Neural cell (in vitro differentiated cells): ENCODE results near the gene LYRM2. TPM values are rescaled to one million over a fixed set of nuclear protein-coding genes. Genes with fewer than 3 reads are reported as not detected.

Experiments used
- H2AFZ ChIP-seq: fragments of 200-600, 300-800 bp; sonication (generic), shearing (Covaris generic); 2 replicates; pipeline ENCODE4 v1.6.0; 2014; ENCODE audit warnings: low read depth, mild to moderate bottlenecking, antibody characterized with exemption, low read length, moderate library complexity
- H3F3A ChIP-seq: fragments of 200-600 bp; shearing (Covaris generic); 2 replicates; pipeline ENCODE4 v1.6.1; 2016; ENCODE audit warnings: mild to moderate bottlenecking, moderate library complexity, mixed read lengths, antibody characterized with exemption, low read length; ENCODE audit not compliant: insufficient read depth, poor library complexity, severe bottlenecking
- H3K27ac ChIP-seq: fragments of 200-600, 300-800 bp; sonication (generic), shearing (Covaris generic); 2 replicates; pipeline ENCODE4 v1.5.1; 2014; ENCODE audit warnings: mild to moderate bottlenecking, low read length, moderate library complexity
- H3K27me3 ChIP-seq: fragments of 300-800, 200-600 bp; sonication (generic), shearing (Covaris generic); 2 replicates; pipeline ENCODE4 v1.6.0; 2014; ENCODE audit warnings: mild to moderate bottlenecking, low read depth, low read length, moderate library complexity; ENCODE audit not compliant: insufficient read depth
- H3K36me3 ChIP-seq: fragments of 300-800, 200-600 bp; sonication (generic), shearing (Covaris generic); 2 replicates; pipeline ENCODE4 v1.5.1; 2014; ENCODE audit warnings: mild to moderate bottlenecking, antibody characterized with exemption, low read length, moderate library complexity; ENCODE audit not compliant: insufficient read depth
- H3K4me2 ChIP-seq: fragments of 300-800, 200-600 bp; sonication (generic), shearing (Covaris generic); 2 replicates; pipeline ENCODE4 v1.6.0; 2014; ENCODE audit warnings: mild to moderate bottlenecking, low read length
- H3K4me3 ChIP-seq: fragments of 300-800, 200-600 bp; sonication (generic), shearing (Covaris generic); 2 replicates; pipeline ENCODE4 v1.5.1; 2014; ENCODE audit warnings: mild to moderate bottlenecking, low read length, moderate library complexity
- H3K79me2 ChIP-seq: fragments of 200-600 bp; shearing (Covaris generic); replicated peaks from 2 replicates; pipeline ENCODE4 v1.6.0; 2014; ENCODE audit warnings: mild to moderate bottlenecking, low read length, moderate library complexity; ENCODE audit not compliant: insufficient read depth
- H3K9ac ChIP-seq: fragments of 300-800, 200-600 bp; sonication (generic), shearing (Covaris generic); 2 replicates; pipeline ENCODE4 v1.6.1; 2016; ENCODE audit warnings: mild to moderate bottlenecking, low read length, mixed read lengths
- H3K9me2 ChIP-seq: fragments of 200-600 bp; shearing (Covaris generic); 2 replicates; pipeline ENCODE4 v1.6.1; 2016; ENCODE audit warnings: mild to moderate bottlenecking, low read length, mixed read lengths; ENCODE audit not compliant: insufficient read depth
- H3K9me3 ChIP-seq: fragments of 200-600, 300-800 bp; sonication (generic), shearing (Covaris generic); 2 replicates; pipeline ENCODE4 v1.6.1; 2016; ENCODE audit warnings: mild to moderate bottlenecking, mixed run types, low read length, moderate library complexity, mixed read lengths
- H4K20me1 ChIP-seq: fragments of 200-600 bp; shearing (Covaris generic); 2 replicates; pipeline ENCODE4 v1.6.1; 2016; ENCODE audit warnings: mild to moderate bottlenecking, mixed run types; ENCODE audit not compliant: insufficient read depth
- CTCF ChIP-seq: fragments of 450-650 bp; IDR thresholded peaks from 2 replicates; pipeline ENCODE4 v1.5.1; 2014; ENCODE audit warnings: antibody characterized with exemption, mild to moderate bottlenecking, moderate library complexity; ENCODE audit not compliant: poor library complexity, severe bottlenecking
- EP300 ChIP-seq: fragments of 450-650 bp; conservative IDR thresholded peaks from 2 replicates; pipeline ENCODE4 v1.6.1; 2014; ENCODE audit warnings: antibody characterized with exemption, mild to moderate bottlenecking, moderate library complexity; ENCODE audit not compliant: poor library complexity, severe bottlenecking
- EZH2 ChIP-seq: fragments of 200-600, 300-800 bp; shearing (Covaris generic), sonication (generic); IDR thresholded peaks from 2 replicates; pipeline ENCODE4 v1.6.1; 2014; ENCODE audit warnings: antibody characterized with exemption, low read length, borderline replicate concordance, mild to moderate bottlenecking; ENCODE audit not compliant: insufficient read depth, poor library complexity, severe bottlenecking
- MXI1 ChIP-seq: fragments of 450-650 bp; conservative IDR thresholded peaks from 2 replicates; pipeline ENCODE4 v1.6.1; 2014; ENCODE audit warnings: antibody characterized with exemption, mild to moderate bottlenecking; ENCODE audit not compliant: poor library complexity, severe bottlenecking
- POLR2AphosphoS5 ChIP-seq: IDR thresholded peaks from 2 replicates; pipeline ENCODE4 v1.6.1; 2012
- RAD21 ChIP-seq: fragments of 450-650 bp; conservative IDR thresholded peaks from 2 replicates; pipeline ENCODE4 v1.6.1; 2014; ENCODE audit warnings: antibody characterized with exemption, mild to moderate bottlenecking, moderate library complexity
- REST ChIP-seq: IDR thresholded peaks from 2 replicates; pipeline ENCODE4 v1.6.1; 2012; ENCODE audit warnings: borderline replicate concordance
- SMC3 ChIP-seq: fragments of 450-650 bp; conservative IDR thresholded peaks from 2 replicates; pipeline ENCODE4 v1.6.1; 2014; ENCODE audit warnings: antibody characterized with exemption, mild to moderate bottlenecking, moderate library complexity; ENCODE audit not compliant: poor library complexity
- TAF1 ChIP-seq: IDR thresholded peaks from 2 replicates; pipeline ENCODE4 v1.6.1; 2012; ENCODE audit warnings: low read depth
- polyA plus RNA-seq: library from polyadenylated mRNA; depleted of rRNA; stranded (reverse); fragments of >200 nt; gene quantifications from 2 replicates; pipeline ENCODE4 v1.2.3, GENCODE V29; 2014

Gene LYRM2
- polyA plus RNA-seq, 1 donor from 2014 or later: 25.5 TPM

GRCh38 chr6:89602166-89602565 lies 36.4 kb downstream of the LYRM2 start:
- Histone ChIP-seq H4K20me1 (no peaks in the 10 kb centered on the region), H3K4me3 (no peak overlapping the region), H3K36me3 (no peaks in the 10 kb centered on the region)

DNA sequence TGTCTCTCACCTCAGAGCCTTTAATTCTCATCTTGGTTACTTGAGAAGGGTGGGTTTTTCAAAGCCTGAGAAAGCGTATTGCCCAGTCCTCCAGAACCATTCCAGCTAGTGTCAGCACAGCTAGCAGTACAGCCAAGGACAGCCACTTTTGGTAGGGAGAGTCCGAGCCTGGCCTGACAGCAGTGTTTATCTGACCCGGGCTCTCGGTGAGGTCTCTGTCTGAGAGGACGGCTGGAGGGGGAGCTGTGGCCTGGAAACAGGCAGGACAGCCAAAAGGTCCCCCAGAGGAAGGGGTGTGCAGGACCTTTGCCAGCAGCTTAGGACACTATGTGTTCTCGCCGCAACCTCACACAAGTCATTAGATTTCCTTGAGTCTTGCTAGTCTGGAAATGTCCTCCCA lies 38.8 kb downstream of the LYRM2 start:
- Histone ChIP-seq H3K27ac (no peak overlapping the region), H4K20me1 (no peaks in the 10 kb centered on the region), H2AFZ (no peak overlapping the region), H3K9me3 (no peaks in the 10 kb centered on the region), H3K27me3 (no peaks in the 10 kb centered on the region), H3K4me2 (no peak overlapping the region), H3K9me2 (no peaks in the 10 kb centered on the region), H3K36me3 (no peaks in the 10 kb centered on the region), H3F3A (no peaks in the 10 kb centered on the region), H3K79me2 (no peaks in the 10 kb centered on the region), H3K9ac (no peak overlapping the region), H3K4me3 (no peak overlapping the region)
- TF ChIP-seq TAF1 (no peak), MXI1 (no peak), SMC3 (no peak), EZH2 (no peak), EP300 (no peak)

More at GRCh38 chr6:89602166-89602565, 36.4 kb downstream of the LYRM2 start:
- Histone ChIP-seq H3K9ac (no peak overlapping the region), H3F3A (no peaks in the 10 kb centered on the region), H3K9me2 (no peaks in the 10 kb centered on the region), H3K27me3 (no peaks in the 10 kb centered on the region), H3K27ac (no peak overlapping the region), H3K4me2 (no peak overlapping the region), H3K79me2 (no peaks in the 10 kb centered on the region), H2AFZ (no peak overlapping the region), H3K9me3 (no peaks in the 10 kb centered on the region)
- TF ChIP-seq SMC3 (no peak), MXI1 (no peak), EZH2 (no peak), POLR2AphosphoS5 (no peak), CTCF (no peak), TAF1 (no peak), EP300 (no peak), REST (no peak), RAD21 (no peak)
